Prostate gland (tissue), 2 donors: ENCODE results near the gene ZNF385A.

ENCODE experiments used
- POLR2A ChIP-seq: fragments of 450-650 bp; IDR thresholded peaks from one replicate; pipeline ENCODE4 v1.6.1; 2016; ENCODE audit warnings: antibody characterized with exemption, mild to moderate bottlenecking
- TF ChIP-seq, protein P1 (sequence below), 4 experiments: fragments of 200-600 bp in 2 of 4; fragments of 450-650 bp in 2 of 4; sonication (generic) in 2 of 4; IDR thresholded peaks; 1 replicate in 3 of 4; 2 replicates in 1 of 4; pipeline ENCODE4 v1.5.1; 2016 to 2019; ENCODE audit warnings: antibody characterized with exemption in 4 of 4, mild to moderate bottlenecking in 2 of 4, moderate library complexity in 2 of 4

DNA sequence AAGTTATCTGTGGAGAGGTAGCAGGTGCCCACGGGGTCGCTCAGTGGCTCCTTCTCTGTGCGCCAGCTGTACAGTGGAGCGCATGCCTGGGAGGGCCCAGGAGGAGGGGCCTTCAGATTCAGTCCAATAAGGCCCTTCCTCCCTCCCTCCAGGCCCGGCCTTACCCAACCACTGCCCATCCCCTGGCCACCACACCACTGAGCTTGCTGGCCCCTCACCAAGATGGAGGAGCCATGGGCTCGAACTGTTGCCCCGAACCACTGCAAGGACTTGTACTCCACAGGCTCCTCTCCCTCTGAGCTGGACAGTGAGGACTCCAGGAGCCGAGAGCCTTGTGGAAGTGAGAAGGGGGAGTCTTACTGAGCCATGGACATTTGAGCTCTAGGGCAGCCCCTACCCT is 24.7 kb upstream of the ZNF385A start:
- TF ChIP-seq, protein P1, sequence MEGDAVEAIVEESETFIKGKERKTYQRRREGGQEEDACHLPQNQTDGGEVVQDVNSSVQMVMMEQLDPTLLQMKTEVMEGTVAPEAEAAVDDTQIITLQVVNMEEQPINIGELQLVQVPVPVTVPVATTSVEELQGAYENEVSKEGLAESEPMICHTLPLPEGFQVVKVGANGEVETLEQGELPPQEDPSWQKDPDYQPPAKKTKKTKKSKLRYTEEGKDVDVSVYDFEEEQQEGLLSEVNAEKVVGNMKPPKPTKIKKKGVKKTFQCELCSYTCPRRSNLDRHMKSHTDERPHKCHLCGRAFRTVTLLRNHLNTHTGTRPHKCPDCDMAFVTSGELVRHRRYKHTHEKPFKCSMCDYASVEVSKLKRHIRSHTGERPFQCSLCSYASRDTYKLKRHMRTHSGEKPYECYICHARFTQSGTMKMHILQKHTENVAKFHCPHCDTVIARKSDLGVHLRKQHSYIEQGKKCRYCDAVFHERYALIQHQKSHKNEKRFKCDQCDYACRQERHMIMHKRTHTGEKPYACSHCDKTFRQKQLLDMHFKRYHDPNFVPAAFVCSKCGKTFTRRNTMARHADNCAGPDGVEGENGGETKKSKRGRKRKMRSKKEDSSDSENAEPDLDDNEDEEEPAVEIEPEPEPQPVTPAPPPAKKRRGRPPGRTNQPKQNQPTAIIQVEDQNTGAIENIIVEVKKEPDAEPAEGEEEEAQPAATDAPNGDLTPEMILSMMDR (IDR thresholded peaks at IDR 0.05): no peak
- TF ChIP-seq POLR2A: no peak
